ENCODE data around the gene THBS2.

The THBS2 gene

DNA sequence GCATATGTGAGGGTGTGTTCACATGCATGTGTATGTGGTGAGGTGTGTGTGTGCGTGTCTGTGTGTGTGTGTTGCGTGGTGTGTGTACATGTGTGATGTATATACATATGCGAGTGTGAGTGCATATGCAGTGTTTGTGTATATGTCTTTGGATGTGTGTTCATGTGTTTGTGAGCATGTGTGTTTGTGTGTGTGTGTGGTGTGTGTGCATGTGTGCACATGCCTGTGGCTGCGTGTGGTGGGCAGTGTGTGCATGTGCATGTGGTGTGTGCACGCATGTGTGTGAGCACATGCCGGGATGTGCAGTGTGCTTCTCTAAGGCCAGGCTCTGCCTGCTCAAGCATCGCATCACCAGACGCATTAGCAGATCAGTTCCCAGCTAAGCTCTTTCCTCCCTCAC, 5.7 kb downstream of the THBS2 start:
- no peak for DNase-seq

DNA sequence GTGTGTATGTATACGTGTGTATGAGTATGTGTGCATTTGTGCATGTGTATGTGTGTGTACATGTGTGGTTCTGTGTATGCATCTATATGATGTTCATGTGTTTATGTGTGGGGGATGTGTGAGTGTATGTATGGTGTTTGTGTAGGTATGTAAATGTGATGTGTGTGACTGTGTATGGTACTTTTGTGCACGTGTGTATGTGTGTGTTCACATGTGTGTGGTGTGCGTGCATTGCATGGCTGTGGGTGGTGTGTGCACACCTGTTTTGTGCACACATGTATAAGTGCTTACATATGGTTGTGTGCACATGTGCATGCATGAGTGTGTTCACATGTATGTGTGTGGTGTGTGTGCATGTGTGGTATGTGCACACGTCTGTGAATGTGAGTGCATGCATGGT, 6.2 kb downstream of the THBS2 start:
- no peak for DNase-seq

- DNase-seq, result no peak
Observed at GRCh38 chr6:169246445-169246844, 7.2 kb downstream of the THBS2 start.

GRCh38 chr6:169244684-169245383, 8.8 kb downstream of the THBS2 start:
- DNase-seq, result no peak

GRCh38 chr6:169243661-169244060, 10.0 kb downstream of the THBS2 start:
- no peak for DNase-seq

DNA sequence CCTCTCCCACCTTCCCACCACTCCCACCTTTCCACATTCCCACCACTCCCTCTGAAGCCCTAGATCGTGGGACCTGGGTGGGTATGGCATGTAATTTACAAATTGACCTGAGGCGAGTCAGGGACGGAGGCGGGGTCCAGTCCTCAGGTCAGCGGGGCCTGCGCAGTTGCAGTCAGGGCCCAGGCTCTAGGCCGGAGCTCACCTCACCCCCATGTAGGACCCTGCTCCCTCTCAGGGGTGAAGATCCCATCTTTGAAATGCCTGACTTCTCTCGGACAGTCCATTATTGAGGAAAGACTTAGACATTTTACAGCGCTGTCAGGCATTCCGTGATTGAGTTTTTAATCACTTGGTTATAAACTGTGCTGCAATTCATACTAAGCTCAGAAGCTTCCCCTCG, 10.5 kb downstream of the THBS2 start:
- no peak for DNase-seq

GRCh38 chr6:169241688-169242350, 11.8 kb downstream of the THBS2 start:
- no peak for DNase-seq

GRCh38 chr6:169240591-169241390, 12.9 kb downstream of the THBS2 start:
- no peak for DNase-seq

GRCh38 chr6:169240125-169240524, 13.5 kb downstream of the THBS2 start:
- no peak for DNase-seq

DNA sequence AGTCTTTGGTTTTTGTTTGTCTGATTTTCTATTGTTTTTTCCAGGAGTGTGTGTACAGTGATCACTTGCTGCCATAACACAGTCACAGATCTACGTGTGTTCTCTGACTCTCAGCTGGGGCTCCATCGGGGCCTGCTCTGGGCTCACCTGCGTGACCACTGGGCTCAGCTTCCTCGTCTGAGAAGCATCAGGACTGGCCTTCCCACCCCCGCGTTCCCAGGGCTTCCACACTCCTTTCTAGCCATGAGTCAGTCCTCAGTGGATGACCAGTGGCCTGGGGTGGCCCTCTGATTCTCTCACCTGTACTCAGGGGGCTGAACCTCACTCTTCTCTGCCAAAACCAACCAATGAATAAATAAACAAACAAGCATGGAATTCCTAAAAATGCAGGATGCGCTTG, 14.5 kb downstream of the THBS2 start:
- DNase-seq, result no peak

GRCh38 chr6:169238766-169239165, 14.9 kb downstream of the THBS2 start:
- no peak for DNase-seq

DNA sequence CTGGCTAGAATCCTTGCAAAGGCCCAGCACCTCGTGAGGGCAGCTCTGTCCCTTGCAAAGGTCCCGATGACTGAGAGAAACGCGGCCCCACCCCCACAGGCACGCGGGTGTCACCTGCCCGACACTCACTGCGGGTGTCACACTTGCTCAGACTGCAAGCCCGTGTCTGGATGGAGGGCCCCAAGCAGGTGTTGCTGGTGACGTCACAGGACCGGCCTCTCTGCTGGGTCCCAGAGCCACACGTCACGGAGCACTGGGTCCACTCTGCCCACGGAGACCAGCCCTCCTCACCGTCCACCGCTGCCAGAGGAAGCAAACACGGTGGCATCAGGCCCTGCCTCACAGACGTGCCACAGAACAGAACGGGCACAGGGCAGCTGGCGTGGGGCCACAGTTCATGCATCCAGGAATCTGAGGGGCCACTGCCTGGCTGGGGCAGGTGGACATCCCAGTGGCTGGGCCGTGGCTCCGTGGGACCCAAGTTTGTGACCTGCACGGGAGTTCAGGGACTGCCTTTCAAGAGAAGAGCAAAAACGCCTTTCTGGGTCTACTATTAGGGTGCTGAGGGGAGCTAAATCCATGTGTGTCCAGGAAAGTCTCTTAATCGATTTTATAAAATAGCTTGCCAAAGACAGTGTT, 16.0 kb downstream of the THBS2 start:
- DNase-seq, result no peak

DNA sequence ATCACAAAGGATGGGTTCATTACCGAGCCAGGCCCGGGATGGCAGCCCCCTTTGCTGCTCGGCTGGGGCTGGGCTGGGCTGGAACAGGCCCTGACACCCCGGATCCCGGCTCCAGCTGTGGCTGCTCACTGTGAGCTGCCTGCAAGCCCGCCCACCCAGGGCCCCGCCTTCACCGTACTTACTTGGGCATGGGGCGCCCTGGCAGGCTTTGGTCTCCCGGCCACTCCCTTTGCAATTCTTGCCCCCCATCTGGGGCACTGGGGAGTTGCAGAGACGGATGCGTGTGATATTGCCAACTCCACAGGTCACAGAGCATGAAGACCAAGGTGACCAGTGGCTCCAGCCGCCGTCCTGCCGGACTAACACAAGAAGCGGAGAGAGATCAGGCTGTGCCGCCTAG, 16.7 kb downstream of the THBS2 start:
- DNase-seq, result no peak

DNA sequence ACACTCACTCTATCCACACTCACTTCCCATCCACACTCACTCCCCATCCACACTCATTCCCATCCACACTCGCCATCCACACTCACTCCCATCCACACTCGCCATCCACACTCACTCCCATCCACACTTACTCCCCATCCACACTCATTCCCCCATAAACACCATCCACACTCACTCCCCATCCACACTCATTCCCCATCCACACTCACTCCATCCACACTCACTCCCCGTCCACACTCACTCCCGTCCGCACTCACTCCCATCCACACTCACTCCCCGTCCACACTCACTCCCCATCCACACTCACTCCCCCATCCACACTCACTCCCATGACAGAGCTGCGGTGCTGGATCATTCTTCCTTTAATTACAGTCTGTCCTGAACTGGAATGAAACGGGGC, 17.1 kb downstream of the THBS2 start:
- DNase-seq, result no peak

DNA sequence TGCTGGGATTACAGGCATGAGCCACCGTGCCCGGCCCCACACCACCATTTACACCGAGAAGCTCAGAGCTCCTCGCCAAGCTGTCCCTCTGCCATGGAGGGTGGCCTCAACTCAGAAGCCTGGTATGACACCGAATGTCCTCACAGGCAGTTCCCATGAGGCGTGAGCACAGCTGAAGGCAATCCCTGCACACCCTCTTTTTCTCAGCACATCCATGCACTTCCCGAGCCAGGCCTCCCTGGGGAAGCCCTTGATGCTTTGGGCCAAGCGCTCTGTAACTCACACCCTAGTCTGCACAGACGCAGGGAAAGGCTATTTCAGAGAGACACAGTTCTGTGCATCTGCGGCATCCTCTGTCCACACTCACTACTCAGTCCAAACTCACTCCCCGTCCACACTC, 18.4 kb downstream of the THBS2 start:
- no peak for DNase-seq

- no peak for DNase-seq
Observed at GRCh38 chr6:169234634-169235033, 19.0 kb downstream of the THBS2 start.

- no peak for DNase-seq
Observed at GRCh38 chr6:169233832-169234231, 19.8 kb downstream of the THBS2 start.

DNA sequence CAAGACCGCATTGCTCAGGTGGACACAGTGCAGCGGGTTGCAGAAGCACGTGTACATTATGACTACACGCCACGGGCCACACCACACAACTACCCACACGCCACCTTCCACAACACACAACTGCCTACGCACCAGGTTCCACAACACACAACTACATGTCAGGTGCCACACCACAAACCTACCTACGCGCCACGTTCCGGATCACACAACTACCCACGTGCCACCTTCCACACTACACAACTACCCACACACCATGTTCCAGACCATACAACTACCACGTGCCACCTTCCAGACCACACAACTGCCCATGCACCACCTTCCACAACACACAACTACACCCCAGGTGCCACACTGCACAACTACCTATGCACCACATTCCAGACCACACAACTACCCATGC, 20.5 kb downstream of the THBS2 start:
- DNase-seq, result no peak

DNA sequence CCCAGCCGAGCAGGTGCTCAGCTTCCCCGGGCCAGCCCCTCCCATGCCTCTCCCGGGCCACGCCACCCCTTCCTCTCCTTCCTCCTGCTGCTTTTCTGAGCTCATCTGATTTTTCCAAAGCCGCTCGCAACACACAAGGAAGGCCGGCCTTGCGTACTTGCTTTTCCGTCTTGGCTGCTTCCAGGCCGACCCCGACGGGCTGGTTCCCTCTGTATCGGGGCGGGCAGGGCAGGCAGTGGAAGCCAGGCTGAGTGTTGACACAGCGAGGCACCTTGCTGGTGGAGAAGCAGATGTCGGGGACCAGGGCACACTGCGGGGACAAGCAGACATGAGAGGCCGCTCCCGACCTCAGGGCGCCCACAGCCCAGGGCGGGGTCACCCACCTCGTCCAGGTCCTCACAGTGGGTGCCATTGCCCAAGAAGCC, 21.1 kb downstream of the THBS2 start:
- no peak for DNase-seq

DNA sequence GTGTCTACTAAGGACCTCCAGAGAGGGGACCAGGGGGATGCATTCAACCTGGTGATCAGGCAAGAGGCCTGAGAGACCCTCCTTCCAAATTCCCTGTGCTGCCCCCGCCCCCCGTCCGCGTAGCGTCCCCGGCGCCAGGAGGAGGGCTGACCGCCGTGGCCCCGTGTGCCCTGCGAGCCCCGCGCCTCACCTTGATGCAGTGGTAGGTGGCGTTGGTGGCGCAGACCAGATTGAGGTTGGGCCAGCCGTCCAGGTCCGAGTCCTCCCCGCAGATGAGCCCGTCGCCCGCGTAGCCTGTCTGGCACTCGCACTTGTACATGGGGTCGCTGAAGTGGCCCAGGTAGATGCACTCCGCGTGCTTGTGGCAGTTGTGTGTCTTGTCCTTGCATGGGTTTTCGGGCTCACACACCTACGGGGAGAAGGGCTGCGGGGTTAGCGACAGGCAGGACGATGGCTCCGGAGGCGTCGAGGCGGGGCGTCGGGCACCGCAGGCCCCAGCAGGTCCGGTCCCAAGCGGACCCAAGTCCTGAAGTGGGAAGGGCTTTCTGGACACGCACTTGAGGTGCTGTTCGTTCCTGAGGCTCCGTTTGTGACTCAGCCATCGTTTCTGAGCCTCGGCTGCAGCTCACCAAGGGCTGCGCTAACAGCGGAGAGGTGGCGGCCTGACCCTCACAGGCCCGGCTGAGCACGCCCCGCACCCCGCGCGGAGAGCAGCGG, 21.7 kb downstream of the THBS2 start:
- DNase-seq, result no peak

DNA sequence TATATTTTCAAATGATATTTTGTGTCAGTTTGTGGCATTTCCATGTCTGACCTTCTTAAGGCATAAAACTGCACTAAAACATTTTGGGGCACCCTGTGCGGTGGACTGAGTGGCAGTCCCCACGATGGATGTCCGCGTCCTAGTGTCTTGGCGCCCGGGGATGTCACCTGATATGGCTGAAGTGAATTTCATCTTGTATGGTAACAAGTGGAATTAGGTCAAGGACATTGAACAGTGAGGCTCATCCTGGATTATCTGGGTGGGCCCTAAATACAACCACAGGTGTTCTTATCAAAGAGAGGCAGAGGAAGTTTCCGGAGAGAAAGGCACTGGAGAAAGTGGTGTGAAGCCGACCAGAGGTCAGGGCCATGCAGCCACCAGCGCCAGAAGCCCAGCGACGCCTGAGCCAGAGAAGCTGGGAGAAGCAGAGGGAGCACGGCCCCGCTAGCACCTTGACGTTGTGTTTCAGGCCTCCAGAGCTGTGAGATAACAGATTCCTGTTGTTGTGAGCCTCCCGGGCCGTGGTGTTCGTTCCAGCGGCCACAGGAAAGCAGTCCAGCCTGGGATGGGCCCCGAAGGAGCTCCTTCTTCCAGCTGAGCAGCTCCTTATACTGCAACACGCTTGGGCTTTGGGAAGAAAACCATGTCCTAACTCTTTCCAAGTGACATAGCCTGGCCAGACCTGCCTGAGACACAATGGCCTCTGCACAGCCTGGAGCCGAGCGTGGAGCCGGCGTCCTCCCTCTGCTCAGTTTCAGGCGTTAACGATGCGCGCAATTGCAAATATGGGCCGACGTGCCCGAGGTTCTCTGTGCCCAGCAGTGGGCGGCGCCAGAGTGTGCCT, 22.5 kb downstream of the THBS2 start:
- no peak for DNase-seq

GRCh38 chr6:169230322-169230665, 23.4 kb downstream of the THBS2 start:
- DNase-seq, result no peak

Data from effector CD8-positive, alpha-beta T cell (primary cell).